HFF-Myc (cell line): ENCODE data around the gene ADCY9.
A peak's percentile ranks its signal among the peaks of the same experiment; 100 is the strongest.
"Not testable (repeated sequence)": the region's sequence is repeated elsewhere in the genome, so short reads cannot be mapped to it uniquely, and the experiment has no call there.

Experiments used
- DNase-seq: peaks from one replicate; pipeline ENCODE4 v3.0.0-alpha.2; 2011; ENCODE audit warnings: low read depth; ENCODE audit errors: extremely low read depth
- H3K4me3 ChIP-seq: replicated peaks from 2 replicates; pipeline ENCODE4 v1.5.1; 2011; ENCODE audit warnings: low read depth, mild to moderate bottlenecking, control low read depth, low read length
- CTCF ChIP-seq: IDR thresholded peaks from 2 replicates; pipeline ENCODE4 v1.5.1; 2012; ENCODE audit warnings: mild to moderate bottlenecking, low read depth, low read length, control low read depth; ENCODE audit errors: missing control alignments

The ADCY9 gene

GRCh38 chr16:3963886-3964685 lies 152.2 kb downstream of the ADCY9 start:
- TF ChIP-seq CTCF = no peak
- no peak for DNase-seq
- no peak overlapping the region for H3K4me3 ChIP-seq

- no peak for DNase-seq
- TF ChIP-seq CTCF = no peak
- H3K4me3 ChIP-seq = no peak overlapping the region
Measured at GRCh38 chr16:3963203-3963602, 153.0 kb downstream of the ADCY9 start.

GRCh38 chr16:3961449-3961849 lies 154.8 kb downstream of the ADCY9 start:
- H3K4me3 ChIP-seq = no peak overlapping the region
- no peak for DNase-seq
- TF ChIP-seq CTCF = no peak

- DNase-seq = not testable (repeated sequence)
- H3K4me3 ChIP-seq = peak overlapping the region; percentile 40
Measured at GRCh38 chr16:3959926-3960590, 156.2 kb downstream of the ADCY9 start.

- no peak overlapping the region for H3K4me3 ChIP-seq
- DNase-seq = no peak
- TF ChIP-seq CTCF = no peak
Measured at GRCh38 chr16:3959148-3959547, 157.1 kb downstream of the ADCY9 start.

- no peak overlapping the region for H3K4me3 ChIP-seq
- DNase-seq = no peak
- TF ChIP-seq CTCF = no peak
Measured at GRCh38 chr16:3957344-3957980, 158.8 kb downstream of the ADCY9 start.

GRCh38 chr16:3954411-3954921 lies 161.8 kb downstream of the ADCY9 start:
- TF ChIP-seq CTCF = no peak
- no peak overlapping the region for H3K4me3 ChIP-seq
- no peak for DNase-seq
